ENCODE measurements around the gene FHOD3.

The FHOD3 gene

DNA sequence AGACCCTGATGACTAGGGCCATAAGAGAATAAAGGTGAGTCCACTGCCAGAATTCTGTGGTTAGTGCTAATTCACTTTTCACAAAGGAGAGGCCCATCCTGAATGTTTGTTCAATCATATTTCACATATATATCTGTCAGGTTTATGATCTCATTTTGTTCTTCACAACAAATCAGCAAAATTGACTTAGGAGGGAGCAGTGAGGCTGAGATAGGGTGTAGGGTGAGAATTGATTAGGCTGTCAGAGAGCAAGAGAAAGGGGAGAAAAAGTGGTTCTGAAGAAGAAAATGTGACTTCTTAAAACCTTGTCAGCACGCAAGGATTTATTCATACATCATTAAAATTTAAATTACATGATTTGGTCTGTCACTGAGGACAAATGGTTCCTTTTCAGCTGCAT, 117.7 kb downstream of the FHOD3 start:
- DNase-seq = no peak

DNA sequence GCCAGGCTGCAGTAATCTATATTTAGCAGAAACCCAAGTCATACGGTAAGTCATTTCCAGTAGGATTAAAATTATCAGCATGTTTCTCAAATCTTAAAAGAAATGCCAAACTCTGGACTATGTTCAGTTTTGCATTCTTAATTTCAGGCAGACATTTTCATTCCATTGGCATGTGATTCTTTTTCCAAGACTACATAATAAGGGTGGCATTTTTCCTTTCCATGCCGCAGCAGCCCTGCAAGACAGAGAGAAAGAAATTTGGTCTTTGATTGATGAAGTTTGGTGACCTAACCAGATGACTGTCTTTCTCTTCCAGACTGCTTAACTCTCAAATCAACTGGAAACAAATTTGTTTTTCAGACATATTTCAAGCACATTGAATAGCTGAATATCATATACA, 118.1 kb downstream of the FHOD3 start:
- no peak for DNase-seq

DNA sequence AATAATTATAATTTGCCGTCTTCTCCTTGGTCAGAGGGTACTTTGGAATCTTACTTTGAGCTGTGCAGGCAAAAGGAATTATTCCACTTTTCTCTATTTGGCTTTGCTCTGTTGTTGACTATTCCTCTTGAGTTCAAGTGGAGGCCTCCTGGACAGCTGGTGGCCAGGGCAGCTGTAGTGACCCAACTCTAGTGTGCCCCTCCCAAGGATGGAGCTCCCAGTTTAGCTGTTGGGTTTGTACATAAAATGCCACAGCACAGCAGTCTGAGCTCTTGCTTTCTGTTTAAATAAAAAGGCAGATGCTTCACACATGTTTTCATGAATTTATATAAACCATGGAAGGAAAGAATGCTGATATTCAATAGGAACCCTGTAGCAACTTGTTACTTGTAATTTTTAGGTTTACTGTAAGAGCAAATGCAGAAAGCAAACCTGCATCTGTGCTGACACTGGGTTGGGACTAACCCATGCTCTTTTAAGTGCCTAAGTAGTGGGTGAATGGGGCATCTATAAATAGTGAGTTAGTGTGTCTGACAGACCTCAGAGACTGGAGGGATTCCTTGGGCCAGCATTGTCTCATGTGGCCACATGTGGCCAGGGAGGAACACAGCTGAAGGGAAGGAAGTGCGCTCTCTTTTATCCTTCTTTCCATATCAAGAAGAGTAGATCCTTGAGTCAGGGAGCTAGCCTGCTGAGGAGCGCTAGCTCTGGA, 121.8 kb downstream of the FHOD3 start:
- DNase-seq = no peak

DNA sequence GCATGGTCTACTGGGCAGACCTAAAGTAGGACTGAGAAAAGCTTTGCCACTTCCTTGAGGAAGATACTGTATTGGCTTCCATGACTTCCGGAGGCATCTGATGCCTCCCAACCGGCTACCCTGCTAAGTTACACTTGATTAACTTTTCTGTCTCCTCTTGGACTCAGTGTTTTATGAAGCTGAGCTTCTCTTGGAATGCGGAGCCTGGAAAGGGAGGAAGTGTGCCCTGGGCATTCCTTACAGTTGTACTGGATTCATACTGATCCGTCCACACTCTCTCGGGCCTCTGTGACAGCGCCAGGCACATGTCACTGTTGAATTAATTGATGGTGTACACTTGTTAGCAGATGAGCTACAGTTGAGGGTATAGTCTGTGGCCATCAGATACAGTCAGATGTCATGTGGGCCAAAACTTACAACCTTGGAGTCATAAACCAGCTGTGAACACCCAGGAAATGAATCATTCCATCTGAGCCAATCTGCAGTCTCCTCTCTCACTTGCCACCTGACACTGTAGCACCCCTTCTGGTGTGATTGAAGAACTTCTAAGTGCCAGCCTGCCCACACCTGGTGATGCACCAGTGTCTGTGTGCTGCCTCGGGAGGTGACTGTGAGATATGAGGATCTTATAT, 122.5 kb downstream of the FHOD3 start:
- no peak for DNase-seq

DNA sequence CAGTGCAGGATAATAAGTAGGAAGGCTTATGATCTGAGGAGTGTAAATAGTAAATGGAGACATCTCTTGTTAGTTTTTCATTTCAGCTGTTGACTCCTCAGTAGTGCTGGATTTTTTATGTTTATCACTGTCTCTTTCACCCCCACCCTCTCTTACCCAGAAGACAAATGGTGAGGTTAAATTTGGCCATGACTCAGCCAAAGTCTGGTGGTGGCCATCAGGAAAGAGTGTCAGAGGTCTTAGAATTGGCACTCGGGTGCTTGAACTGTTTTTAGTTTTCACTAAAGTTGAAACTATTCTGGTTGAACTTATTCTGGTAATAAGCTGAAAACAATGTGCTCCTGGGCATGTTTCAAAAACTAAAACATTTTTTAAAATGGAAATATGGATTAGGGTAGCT, 123.3 kb downstream of the FHOD3 start:
- no peak for DNase-seq

DNA sequence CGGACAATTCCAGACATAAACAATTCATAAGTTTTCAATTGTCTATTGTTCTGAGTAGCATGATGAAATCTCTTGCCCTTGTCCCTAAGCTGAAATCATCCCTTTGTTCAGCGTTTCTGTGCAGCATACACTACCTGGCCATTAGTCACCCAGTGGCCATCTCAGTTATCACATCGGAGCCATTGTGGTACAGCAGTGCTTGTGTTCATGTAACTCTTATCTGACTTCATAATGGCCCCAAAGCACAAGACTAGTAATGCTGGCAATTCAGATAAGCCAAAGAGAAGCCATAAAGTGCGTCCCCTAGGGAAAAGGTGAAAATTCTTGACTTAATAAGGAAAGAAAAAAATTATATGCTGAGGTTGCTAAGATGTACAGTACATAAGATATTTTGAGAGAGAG, 127.2 kb downstream of the FHOD3 start:
- no peak for DNase-seq

DNA sequence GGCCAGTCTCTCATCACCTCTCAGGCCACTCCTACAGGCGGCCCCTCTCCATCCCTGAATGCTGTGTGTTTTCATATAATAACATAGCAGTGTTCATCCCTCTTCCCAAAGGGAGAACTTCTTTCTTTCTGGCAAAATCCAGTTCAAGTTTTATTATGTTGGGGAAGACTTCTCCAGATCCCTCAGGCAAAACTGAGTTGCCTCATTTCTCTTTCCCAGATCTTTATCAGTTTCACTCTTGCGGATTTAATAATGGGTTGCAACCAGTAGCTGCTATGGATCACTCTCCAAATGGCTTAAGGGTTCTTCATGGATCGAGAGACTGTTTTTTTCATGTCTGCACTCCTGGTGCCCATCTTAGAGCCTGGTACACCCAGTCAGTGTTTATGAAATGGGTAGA, 129.9 kb downstream of the FHOD3 start:
- no peak for DNase-seq

DNA sequence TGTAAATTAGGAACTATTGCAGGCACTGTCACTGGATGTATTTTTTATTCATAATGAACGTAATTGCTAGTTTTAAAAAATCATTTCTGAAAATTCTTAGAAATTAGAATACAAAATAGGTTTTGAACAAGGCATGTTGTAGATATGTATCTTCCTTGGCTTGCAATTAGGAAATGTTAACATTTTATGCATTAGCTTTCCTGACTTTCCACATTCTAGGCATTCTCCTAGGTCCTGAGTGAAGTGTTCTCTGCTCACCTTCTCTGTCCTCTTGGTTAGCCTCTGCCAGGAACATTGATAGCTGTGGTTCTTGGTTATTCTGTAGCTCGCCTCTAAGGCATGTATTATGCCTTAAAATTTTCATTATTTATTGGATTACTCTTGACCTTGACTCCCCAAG, 130.3 kb downstream of the FHOD3 start:
- DNase-seq = no peak

DNA sequence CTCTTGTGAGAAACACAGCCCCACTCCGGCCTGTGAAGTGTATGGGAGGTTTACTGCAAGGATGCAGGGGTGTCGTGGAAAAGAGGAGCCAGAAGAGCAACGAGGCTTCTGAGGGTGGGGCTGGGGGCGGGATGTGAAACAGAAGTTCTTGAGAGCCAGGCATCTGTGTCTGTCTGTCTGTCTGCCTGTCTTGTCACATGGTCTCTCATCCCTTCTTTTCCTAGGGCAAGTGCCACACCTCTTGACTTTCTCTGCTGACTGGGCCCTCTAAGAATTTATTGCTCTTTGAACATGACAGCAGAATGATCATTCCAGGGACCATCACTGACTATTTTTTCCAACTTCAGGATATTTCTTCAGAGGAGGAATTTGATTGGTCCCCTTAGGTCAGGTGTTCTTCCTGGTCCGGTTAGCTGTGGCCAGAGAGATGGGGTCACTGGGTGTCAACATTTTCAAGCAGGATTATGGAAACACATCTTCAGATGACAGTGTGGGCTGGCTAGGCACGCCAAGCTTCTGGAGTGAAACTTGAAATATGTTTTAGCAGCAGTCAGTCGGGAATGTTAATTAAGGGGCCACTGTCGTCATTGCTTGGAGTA, 131.0 kb downstream of the FHOD3 start:
- DNase-seq = no peak

DNA sequence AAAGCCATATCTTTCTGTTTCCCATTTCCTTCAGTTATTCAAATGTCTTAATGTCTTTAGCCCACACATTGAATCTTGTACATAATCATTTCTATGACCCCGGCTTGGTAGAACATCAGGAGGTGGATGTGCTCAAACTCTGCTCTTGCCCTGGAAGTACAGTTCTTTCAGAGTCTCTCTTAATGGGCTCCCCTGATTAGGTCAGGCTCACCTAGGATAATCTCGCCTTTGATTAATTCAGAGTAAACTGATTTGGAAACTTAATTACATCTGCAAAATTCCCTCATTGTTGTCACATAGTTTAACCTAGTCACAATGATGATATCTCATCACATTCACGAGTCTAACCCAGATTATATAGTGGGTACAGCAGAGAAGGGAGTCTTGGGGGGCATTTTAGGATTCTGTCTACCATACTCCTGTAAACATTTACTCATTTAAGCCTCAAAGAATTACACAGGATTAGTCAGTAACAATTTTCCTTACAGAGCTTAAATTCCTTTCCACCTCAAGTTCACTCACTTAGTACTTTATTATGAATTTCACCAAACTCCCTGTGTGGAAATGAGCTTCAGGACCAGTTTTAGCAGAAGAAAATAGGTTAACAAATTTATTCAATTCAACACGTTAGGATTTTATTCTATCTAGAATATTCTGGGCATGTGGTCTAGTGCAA, 135.5 kb downstream of the FHOD3 start:
- no peak for DNase-seq

DNA sequence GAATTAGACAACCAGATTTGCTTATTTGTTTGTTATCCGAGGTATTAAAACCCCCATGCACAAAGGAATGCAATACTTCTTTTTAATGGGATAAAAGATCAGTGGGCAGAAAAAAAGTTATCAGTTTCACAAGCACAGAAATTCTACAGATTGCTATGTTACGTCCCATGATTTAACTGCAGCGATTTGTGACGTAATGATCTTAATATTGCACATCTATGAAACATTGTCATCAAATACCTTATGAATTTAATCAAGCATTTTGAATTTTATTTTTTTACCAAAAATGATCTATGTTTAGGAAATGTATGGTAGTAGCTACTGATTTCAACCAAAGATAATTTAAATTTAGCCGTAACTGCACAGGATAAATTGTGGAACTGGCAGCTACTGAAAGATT, 138.9 kb downstream of the FHOD3 start:
- no peak for DNase-seq

DNA sequence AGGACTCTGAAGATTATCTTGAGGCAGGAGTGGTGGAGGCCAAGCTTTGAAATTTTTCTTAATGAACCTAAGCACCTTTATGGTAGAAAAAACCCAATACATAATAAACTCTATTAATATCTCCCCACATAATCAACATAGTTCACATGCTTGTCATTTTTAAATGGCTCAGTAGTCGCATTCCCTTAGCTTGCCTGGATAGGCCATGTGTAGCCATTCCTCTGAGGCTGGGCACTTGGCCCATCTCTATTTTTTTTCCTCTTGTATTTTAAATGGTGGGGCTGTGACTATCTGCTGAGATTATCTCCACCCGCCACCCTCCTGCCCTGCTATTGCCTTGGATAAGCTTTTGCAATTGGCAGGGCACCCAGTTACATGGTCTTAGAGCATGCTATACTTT, 143.1 kb downstream of the FHOD3 start:
- no peak for DNase-seq

DNA sequence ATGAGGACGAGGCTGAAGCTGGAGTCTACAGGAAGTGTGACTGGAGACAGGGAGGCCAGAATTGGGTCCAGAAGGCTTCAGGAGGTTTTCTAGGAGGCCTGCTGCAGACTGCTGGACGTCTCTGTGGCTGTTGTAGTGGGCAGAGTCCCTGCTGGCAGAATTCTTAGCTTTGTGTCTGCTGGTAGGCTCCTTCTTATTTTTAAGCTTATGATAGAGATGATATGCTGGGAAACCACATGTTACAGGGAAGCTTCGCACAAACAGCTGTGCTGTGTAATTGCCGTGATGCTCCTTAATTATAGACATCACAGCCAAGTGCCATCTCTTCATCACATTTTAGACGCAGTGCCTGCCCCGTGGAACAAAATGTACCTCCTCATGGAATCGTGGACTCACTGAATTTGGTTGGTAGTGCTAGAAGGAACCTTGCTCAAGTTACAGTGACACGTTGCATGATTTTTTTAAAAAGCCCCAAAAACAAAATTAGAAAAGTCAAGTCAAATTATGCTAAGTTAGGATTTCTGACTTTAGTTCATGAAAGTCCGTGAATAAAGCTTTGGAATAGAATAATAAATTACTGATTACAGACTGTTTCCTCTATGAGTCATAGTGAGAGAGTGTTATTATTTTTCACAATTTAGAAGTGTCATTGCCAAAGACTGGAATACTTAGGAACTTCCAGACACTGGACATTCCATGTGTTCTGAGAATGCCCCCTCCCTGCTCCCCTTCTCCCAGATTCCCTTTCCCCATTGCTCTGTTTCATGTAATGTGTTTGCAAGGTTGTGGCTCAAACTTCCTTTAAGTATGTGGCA, 144.1 kb downstream of the FHOD3 start:
- no peak for DNase-seq

DNA sequence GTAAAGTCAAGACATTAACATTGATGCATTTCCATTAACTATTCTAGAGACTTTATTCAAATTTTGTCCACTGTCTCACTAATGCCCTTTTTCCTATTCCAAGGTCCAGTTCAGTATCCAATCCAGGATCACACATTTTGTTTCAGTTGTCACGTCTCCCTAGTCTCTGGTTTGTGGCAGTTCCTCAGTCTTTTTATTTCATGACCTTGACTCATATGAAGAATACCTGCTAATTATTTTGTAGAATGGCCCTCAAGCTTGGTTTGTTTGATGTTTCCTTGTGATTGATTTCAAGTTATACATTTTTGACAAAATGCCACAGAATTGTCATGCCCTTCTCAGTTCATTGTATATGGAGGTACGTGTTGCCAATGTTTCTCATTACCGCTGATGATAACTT, 145.2 kb downstream of the FHOD3 start:
- DNase-seq = no peak

DNA sequence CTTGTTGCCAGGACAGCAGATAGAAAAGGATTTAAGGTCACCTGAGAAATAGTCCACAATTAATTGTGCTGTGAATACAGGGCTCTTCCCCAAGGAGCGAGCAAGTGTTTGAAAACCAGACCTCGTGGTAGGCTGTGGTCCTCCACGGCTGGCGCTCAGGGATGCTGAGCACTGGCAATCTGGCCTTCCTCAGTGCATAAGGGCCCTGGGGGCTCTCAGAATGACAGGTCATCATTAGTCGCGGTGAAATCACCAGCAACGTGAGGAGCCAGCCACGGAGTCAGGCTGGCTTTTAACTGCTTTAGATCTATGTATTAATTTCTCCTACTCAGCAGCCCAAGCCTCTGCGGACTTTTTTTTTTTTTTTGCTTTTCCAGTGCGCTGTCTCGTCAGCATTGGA, 148.5 kb downstream of the FHOD3 start:
- no peak for DNase-seq

DNA sequence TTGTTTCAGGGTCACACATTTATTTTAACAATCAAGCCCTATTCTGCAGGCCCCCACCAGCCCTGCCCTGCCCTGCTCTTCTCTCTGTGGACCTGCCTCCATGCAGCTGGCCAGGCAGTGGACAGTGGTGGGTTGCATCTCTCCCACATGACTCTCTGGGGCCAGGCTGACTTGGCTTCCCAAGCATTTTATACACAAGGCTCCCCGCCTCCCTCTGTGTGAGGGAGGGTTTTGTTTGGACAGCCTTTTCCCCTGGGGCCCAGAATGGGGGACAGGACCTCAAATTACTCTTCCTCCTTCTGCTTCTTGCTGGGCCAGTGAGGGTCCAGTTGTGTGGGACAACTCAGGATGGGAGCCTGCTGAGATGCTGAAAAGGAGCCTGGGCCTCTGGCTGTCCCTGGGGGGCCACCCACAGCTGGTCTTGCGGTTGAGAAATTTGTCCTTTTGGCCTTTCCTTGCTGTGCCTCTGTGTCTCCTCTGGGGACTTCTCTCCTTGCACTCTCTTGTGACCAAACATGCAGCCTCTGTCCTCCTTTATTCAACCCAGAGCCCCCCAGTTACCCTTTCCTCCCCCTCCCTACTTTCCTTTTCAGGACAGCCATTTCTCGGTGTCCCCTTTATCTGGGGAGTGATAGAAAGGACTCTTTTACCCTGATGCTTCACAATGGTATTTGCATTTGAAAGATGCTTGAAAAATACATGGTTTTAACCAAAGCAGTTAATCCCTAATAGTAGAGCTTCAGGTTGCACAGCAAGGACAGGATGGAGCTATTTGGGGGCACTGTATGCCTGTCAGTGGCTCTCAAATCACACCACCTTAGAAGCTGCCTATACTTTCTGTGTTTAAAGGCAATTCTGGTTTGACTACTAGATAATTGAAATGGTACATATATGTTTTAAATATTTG, 151.1 kb downstream of the FHOD3 start:
- DNase-seq = no peak

DNA sequence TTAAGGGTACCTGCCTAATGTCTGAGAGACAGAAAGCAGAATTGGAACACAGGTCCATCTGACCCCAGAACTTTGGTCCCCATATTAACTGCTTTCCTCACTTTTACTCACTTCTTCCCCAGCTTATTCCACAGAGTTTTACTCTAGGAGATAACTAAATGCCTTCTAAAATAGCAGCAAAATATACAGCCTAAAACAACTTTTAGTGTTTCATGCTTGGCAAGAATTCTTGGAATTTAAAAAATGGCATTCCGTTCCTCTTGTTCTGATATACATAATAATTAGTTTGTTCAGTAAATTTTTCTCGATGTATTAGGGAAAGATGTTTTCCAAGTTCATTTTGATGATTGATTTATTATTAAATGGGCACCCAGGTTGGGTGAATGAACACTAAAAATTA, 151.9 kb downstream of the FHOD3 start:
- DNase-seq = no peak

DNA sequence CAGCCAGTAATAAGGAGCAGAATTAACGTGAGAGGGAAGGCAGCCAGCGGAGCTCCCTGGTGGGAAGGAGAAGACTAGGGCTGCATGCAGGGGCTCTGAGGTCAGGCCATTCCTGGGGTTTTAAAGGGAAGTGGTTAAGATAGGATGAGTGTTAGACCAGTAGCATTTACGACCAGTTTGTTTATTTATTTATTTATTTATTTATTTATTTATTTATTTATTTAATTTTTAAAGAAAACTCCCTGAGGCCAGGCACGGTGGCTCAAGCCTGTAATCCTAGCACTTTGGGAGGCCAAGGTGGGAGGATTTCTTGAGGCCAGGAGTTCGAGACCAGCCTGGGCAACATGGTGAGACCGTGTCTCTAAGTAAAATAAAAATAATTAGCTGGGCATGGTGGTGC, 152.8 kb downstream of the FHOD3 start:
- DNase-seq = no peak

DNA sequence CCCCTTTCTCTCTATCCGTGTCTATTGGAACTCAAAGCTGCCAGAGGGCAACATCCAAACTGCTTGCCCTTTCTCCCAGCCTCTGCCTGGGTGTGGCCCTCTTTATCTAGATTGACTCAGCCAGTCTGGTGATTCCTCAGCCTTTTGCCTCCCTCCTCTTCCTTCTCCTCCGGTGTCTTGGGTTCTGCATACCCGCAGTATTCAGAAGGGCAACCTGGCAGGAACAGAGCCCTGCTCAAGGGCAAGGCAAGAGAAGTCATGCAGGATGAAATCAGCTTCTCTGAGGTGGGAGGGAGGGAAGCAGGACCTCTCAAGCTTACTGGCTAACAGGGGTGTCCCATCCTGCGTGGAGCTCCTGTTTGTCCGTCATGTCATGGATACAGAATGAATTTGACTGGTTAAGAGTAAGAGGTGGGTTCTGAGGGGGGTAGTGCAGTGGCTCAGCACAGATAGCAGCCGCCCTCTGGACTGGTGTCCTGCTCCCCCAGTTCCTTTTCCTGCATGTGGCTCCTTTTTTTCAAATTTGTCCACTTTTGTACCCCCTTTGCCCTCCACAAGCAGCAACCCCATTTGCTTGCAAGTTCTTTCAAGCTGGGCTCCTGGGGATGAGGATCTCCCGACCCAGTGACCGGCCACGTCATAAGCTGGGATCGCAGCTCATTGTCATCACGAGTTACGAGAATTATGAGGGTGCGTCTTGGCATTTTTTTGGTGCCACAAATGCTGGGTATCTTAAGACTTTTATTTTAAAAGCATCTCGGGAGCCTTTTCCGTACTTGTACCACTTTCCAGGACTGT, 154.1 kb downstream of the FHOD3 start:
- no peak for DNase-seq

DNA sequence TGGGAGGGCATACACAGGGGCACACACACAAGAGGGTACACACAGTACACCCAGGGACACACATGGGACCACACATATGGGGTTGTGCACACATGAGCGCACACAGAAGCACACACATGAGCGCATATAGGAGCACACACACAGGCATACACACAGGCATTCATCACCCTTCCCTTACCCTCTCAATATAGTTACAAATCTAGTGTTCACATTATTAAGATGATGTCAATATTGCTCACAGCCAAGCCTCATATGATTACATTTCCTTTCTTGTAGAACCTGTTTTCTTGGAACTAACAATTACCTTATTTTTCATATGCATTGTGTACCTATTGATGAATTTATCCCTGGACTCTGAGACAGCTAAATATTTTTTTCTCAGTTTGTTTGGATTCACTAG, 156.7 kb downstream of the FHOD3 start:
- DNase-seq = no peak

DNA sequence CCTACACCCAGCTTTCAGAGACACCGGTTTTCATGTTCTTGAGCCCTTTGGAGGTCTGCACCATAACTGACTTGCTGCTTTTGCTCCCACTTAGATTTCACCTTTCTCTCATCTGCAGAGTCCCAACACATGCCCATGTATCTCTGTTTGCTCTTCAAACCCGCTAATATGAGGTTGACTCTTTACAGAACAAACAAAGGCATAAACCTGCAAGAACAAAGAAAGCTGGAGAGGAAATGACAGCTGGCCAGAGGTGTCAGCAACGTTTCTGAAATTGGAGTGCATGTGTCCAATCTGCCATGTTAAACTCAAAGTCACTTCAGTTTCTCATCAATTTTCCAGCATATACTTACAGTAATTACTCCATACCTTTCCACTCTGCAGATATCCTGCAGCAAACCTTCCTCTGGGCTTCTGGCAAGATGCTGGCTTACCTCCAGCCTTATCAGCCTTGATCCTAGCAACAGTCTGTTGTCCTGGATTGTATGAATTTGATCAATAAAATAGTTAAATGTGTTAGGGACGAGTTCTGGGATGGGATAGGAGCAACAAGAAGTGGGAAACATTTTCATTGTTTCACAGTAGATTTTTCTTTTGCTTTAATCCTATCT, 157.4 kb downstream of the FHOD3 start:
- DNase-seq = no peak

All from stimulated activated CD4-positive, alpha-beta T cell treated with anti-CD3 and anti-CD28 coated beads, Interleukin-2, amount 100 ng/mL, for 48 hours (primary cell).